GM19238 (cell line): ENCODE measurements around the gene GPHN.

ENCODE experiments used
- DNase-seq: peaks from one replicate; pipeline ENCODE4 v3.0.0; 2011; ENCODE audit warnings: low spot score; ENCODE audit not compliant: insufficient read length

GPHN gene

DNA sequence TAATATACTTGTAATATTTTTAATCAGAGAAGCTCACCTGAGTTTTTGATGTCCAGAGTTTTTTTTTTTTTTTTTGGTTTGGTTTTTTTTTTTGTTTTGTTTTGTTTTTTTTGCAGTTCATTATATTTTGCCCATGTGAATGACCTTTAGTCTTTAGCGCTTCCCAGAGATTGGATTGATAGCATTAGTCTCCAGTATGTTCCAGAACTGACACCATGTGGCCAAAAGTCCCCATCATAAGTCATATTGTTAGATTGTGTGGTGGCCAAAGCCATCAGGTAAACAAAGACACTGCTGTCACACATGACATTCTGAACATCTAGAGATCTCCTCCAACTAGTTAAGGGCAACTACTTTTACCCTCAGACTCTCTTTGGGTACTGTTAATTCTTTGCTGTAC is 408.5 kb downstream of the GPHN start:
- no peak for DNase-seq

DNA sequence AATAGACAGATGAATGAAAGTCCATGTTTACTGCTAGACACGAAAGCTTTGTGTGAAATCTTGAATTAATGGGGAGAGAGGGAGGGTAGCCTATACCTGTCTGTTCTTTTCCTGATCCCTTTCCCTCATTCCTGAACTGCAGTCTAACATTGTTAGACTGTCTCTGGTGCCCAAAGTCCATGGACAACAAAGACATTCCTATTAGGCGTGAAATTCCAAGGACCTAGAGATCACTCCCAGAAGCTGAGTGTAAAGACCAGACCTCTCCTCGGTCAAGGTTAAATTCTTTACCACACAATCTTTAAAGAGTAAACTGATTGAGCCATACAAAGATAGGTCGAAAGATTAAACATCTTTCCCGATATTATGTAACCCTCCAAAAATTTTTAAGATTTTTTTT is 410.6 kb downstream of the GPHN start:
- no peak for DNase-seq

DNA sequence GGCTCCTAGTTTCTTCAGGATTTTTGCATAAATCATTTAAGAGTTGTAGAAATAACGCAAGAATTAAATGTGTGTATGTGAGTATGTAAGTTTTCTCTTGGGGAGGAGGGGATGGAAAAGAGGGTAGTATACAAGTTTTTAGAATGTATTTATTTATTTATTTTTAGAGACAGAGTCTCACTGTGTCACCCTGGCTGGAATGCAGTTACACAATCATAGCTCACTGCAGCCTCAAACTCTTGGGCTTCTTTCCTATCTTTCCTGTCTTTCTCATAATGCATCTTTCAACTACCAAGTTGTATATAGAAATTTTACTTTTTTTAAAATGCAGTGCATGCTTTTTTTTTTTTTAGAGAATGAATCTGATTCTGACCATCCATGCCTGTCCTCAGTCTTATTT is 412.2 kb downstream of the GPHN start:
- no peak for DNase-seq

DNA sequence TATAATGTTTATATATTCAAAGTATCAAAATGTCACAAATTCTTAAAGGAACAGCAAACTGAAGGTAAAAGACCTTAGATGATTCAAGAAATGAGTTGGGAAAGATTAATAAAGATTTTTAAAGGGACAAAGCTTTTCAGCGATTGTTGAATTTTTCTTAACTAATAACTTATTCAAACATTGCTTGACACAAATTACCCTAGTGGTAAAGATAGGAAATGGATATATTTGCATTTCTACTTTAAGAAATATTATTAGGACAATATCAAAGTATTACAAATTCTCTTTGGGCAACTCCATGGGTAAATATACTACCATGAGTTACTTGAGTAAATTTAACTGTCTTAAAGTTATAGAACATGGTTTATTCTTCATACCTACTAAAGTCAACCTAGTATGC is 415.3 kb downstream of the GPHN start:
- no peak for DNase-seq

DNA sequence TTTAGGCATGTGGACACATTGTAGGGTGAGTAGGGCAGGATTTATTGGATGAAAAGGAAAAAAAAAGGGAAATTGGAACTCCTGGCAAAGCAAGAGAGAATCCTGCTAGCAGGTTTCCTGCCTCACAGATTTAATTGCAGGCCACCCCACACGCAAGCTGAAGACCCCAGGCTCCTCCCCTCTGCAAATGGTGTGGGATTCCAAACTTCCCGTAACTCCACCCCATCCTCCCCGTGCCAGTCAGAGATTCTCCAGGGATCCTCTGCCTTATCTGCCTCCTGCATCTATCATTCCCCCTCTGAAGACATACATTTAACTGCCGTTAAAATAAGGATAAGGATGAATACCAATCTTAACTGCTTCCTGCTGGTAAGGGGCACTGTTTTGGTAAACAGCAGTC is 431.5 kb downstream of the GPHN start:
- DNase-seq = no peak

DNA sequence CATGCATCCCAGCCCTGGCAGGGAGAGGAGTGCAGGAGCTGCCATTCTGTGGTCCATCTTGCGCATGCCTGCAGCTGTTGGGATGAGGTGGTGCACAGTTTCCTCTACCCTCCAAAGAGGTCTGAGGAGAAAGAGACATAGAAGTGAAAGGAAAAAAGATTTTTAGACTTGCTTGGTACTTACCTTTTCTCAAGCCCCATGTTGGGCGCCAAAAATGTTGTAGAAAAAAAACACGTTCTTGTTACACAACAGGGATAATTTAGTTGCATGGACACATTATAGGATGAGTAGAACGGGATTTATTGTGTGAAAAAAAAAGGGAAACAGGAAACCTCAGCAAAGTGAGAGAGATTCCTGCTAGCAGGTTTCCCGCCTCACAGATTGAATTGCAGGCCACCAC is 436.9 kb downstream of the GPHN start:
- DNase-seq = no peak

DNA sequence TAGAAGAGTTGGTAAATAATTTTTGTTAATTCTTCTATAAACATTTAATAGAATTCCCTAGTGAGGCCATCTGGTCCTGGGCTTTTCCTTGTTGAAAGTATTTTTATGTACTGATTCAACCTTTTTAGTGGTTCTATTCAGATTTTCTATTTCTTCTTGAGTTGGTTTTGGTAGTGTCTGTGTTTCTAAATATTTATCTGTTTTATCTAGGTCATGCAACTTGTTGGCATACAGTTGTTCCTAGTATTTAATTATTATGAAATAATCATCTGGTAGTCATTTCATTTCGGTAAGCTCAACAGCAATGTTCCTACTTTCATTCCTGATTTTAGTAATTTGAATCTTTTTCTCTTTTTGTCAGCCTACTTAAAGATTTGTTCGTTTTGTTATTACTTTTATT is 447.2 kb downstream of the GPHN start:
- no peak for DNase-seq

DNA sequence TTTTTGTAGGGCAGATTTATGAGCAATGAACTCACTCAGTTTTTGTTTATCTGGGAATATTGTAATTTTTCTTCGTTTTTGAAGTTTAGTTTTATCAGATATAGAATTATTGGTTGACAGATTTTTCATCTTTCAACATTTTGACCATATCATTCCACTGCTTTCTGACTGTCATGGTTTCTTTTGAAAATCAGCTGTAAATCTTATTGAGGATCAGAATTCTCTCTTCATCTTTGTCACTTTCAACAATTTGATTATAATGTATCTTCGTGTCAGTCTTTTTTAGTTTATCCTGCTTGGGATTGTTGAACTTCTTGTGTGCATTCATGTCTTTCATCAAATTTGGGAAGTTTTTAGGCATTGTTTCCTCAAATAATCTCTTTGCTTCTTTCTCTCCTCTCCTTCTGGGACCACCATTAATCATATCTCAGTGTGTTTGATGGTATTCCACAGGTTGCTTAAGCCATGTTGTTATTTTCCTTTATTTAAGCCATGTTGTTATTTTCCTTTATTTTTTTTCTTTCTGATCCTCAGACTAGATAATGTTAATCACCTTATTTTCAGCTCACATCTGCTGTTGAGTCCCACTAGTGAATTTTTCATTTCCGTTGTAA is 451.6 kb downstream of the GPHN start:
- no peak for DNase-seq

DNA sequence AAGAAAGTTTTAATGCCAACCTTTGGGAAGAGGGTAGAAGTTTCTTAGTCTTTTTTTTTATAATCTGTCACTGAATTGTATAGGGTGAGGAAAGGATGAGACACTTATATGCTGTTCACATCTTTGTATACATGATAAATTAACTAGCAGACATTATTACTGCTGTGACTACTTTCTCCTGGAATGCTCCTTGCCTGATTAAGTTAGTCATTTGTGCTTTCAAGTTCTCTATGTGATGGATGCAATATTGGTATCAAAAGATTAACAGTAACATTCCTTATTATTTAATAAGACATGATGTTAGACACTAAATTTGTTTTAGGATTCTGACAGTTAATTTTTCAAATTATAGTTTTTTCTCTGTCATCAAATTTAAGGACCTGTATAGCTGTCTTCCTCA is 457.9 kb downstream of the GPHN start:
- no peak for DNase-seq

DNA sequence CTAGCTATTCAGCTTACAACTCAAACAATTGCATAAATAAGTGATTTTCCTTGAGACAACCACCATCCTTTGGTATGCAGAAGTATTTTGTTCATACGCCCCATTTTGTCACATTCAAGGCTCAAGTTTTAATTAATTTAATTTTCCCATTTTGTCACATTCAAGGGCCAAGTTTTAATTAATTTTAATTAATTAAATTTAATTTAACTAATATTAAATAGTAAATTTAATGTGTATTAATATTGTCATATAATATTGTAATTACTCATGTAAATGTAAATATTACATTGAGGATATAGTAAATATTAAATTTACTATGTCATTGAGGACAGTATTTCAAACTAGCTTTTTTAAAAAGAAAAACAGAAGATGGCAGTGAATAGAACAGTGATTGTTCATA is 464.5 kb downstream of the GPHN start:
- no peak for DNase-seq

DNA sequence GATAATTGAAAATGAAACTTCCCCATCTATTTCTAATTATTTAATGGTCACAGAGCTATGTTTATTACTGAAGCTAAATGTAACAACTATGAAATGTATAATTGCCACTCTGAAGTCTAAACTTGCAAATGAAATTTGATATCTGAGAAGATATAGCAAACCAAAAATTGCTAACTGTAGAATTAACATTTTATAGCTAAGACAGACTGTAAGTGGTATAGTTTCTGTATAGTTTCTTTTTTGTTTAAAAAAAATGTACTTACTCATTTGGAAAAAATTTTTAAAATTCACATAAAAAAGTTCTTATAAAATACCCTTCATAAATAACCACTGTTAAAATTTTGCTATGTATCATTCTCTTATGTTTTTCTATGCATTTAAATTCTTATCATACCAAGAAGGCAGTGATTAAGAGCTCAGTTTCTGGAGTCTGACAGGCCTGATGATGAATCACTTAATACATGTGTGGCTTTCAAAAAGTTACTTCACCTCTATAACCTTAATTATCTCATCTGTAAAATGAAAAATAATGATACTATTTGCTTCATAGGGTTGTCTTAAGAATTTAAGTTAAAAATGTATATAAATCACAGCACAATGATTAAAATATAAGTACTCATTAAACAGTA is 466.6 kb downstream of the GPHN start:
- DNase-seq = no peak

DNA sequence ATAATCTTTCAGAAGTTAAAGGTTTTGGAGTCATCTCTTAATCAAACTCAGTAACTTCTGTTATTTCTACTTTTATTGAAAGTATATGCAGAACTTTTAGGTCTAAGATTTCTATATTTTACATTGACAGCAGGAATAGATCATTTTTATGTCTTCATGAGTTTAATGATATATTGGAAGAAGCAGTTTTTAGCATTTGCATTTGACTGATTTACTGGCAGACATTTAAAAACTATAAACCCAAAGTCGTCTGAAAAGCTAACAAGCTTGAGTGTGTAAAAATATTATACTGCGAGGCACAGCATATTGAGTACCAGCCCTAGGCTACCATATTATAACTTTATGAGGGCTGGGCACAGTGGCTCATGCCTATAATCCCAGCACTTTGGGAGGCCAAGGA is 467.3 kb downstream of the GPHN start:
- DNase-seq = no peak

DNA sequence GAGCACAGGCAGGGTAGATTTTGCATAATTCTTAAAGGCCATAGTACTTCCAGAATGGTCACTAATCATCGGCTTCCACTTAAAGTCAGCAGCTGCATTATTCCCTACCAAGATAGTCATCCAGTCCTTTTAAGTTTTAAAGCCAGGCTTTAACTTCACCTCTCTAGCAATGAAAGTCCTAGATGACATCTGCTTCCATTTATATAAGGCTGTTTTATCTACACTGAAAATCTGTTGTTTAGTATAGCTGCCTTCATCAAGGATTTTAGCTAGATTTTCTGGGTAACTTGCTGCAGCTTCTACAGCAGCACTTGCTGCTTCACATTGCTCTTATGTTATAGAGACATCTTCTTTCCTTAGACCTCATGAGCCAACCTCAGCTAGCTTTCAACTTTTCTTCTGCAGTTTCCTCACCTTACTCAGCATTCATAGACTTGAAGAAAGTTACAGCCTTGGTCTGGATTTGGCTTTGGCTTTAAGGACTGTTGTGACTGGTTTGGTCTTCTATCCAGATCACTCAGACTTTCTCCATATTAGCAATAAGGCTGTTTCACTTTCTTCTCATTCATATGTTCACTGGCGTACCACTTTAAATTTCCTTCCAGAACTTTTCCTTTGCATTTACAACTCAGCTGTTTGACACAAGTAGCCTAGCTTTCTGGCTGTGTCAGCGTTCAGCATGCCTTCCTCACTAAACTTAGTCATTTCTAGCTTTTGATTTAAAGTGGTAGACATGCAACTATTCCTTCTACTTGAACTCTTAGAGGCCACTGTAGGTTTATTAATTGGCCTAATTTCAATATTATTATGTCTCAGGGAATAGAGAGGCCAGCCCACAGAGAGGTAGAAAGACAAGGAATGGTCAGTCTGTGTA is 471.4 kb downstream of the GPHN start:
- DNase-seq = no peak

DNA sequence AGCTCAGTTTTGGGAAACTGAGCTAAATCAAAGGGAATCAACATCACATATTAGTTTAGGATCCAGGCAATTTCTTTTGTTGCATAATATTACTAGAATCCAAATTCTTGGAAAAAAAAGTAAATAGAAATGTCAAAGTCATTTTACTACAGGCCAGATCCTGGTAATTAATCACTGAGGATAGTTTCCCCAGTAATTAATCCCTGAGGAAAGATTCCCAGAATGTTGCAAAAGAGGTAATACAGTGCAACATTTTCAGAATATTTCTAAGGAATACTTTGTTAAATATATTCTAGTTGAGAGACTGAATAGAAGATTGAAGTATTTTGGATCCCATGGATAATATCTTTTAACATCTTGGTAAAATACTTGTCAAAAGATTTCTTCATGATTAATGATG is 474.3 kb downstream of the GPHN start:
- DNase-seq = no peak

DNA sequence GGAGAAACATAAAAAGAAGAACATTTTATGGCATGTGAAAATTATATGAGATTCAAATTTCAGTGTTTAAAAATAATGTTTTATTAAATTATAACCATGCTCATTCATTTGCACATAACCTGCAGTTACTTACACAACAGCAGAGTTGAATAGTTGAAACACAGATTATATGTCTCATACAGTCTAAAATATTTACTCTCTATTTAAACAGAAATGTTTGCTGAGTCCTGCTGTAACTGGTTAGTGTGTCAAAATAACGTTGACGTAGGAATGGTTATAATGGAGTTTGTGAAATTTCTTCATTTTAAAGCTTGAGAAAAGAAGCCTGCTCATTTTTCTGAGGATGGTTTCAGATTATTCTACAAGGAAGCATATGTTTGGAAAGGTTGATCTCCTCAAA is 484.8 kb downstream of the GPHN start:
- no peak for DNase-seq

DNA sequence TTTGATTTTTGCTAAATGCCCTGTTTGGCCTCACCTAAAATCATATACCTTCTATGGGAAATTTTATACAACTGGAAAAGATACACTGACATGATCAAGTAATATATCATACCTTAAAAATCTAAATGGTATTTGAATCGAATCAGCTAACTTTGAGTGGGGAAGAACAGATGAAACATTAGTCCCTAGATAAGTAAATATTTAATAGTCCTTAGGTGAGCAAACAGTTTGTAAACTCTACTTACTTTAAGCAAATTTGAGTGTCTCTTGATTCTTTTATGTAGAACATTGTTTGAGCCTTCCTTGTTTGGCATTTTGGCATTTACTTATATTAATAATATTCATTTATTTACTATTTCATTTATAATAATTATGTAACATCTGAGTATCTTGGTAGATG is 485.6 kb downstream of the GPHN start:
- DNase-seq = no peak

DNA sequence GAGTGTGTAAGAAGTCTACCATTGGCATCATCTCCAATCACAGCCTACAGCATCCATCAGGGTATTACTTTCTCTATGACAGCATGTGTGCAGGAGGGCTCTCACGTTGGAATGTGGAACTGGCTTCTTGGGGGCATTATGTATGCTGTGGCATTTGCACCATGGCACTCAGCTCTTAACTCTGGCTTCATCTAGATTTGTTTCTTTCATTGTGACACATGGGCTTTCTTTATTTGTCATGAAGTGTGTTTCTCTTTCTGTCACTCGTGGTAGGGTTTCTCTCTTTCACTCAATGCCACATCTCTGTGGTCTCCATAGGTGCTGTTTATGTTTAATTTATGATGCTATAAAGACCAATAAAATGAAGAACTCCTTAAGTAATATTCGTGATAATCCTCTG is 490.1 kb downstream of the GPHN start:
- no peak for DNase-seq

DNA sequence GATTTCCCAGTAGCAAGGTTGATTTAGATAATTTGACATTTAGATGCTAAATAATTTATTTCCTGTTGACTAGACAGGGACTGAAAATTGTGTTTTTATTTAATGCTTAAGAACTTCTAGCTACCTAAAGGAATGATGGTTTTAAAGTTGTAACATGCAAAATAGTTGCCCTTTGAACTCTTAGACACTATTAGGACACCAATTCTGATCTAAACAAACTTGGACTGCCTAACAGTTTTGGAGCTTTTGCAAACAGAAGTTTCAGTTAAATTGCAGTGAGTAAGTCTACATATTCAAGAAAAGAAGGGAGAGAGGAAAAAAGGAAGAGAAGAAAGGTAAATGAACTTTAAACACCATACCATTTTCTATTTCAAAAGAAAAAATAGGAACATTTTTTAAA is 492.0 kb downstream of the GPHN start:
- DNase-seq = no peak

DNA sequence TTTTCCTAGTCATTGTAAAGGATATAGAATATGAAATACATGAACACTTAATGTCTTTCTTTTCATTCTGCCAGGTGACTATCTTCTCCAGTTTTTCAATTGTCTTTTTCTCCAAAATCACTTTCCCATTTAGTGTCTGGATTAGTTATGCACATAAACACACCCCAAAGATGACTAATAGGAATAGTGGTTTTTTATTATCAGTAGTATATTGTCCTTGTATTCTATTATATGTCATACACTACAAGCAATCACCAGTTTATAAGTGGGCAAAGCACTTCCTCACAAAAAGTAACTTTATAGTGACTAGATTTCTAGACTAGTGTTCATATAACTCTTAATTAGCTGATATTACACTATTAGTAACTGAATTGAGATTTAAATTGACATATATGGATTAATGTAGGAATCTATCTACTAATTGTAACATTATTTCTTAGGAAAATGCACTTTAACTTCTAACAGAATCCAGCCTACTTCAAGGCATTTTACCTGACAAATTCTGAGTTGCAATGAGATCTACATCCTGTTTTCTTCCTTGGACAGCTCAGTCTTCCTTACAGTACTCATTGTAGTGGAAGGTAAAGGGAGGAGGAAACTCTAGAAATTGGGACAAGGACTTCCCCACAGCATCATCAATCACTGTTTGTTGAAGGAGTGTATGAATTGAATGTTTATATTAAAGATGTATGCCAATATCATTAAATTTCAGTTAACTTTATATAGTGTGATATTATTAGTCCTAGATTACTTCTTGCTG is 495.2 kb downstream of the GPHN start:
- no peak for DNase-seq

DNA sequence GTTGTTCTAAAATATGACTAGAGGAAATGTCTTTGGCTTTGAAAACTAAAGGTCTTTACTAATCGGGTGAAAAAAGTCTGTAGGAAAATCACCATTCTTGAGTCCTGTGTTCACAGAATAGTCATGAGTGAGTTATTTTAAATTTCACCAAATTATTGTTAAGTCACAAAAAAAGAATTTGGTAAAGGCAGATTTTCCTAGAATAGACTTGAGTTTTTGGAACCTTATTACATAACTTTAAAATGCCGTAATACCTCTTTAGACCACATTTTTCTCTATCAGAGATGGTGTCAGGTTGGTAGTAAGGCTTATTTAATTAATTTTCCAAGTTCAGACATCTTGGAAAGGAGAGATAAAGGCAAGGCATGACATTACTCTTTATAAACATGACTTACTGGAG is 496.6 kb downstream of the GPHN start:
- DNase-seq = no peak

DNA sequence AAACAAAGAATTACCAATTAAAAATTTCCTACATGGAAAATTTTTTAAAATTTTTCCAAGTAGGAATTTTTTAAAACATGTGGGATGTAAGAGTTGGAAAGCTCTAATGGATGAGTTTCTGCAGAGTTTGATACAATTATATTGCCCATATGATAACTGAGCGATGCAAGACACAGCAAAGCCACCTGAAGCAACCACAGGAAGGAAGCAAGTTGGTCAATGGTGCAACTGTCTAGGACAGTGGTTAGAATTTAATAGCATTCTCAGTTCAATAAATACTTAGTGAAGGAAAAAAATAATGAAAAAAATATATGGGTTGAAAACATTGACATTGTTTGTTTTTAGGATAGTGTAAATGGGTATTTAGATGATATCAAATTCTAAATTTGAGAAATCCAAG is 502.7 kb downstream of the GPHN start:
- no peak for DNase-seq

DNA sequence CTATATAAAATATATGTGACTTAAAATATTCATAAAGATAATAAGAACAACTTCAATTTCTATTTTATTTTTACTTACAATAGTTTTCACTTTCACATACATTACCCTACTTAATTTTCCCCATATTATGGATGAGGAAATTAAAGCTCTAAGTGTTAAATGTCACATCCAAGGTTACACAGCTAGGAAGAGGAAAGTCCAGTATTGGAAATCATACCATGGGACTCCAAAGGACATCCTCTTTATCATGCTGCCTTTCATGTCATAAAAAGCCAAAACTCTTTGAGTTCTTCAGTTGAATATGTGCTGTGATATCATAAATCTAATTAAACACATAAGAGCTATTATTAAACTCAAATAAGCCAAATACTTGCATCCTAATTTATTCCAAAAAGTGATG is 508.9 kb downstream of the GPHN start:
- no peak for DNase-seq
